HG02981 (cell line): ENCODE results near the gene WFDC2.
A peak's percentile ranks its signal among the peaks of the same experiment; 100 is the strongest.
"Not testable (repeated sequence)": the region's sequence is repeated elsewhere in the genome, so short reads cannot be mapped to it uniquely, and the experiment has no call there.

Experiments
- ATAC-seq: cut with Tn5 transposase; IDR thresholded peaks from one replicate; pipeline ENCODE4 v1.9.1; 2021; ENCODE audit warnings: mild to moderate bottlenecking, moderate library complexity; ENCODE audit not compliant: unreplicated experiment

Gene WFDC2

DNA sequence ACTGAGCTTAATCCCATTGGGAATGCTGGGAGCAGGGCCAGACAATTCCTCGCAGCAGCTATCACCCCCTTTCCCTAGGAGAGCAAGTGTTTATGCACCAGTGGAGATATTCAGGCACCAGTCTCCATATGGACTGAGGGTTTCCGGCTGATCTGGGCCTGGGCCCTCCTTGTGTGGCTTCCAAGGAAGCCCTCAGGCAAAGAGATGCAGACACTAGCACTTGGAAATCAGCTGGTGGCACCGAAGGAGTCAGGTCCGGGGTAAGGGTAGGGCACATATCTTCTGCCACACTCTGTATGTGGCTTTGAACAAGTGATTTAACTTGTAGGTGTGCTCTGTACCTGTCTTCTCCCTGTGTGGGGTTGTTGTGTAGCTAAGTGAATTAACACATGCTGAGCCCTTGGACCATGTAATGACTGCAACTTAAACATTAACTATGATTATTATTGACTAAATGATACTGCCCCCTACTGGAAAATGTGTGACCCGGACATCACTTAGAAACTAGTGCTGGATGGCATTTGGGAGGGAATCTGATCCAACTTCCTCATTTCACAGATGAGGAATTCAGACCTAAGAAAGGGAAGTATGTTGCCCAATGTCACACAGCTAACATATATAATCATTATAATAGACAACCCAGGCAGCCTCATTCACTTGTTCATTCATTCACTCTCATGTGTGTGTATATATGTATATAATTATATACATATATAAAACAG, 19.3 kb upstream of the WFDC2 start:
- no peak for ATAC-seq

DNA sequence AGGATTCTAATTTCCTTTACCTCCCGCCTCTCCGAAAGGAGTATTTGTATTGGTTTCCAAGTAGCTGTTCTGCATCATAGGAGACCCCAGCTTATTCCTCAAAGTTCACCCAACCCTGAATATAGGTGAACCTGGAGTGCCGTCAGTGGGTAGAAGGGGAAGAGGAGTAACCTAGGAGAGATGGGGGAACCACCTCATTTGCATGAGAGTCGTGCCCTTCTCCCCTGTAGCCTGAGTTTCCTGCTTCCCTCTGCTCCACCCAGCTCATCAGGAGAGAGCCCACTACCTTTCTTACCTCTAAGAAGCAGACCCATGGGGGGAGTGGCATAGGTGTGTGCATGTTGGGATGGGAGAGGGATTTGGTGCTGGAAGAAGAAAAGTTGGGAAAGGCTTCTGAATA, 17.3 kb upstream of the WFDC2 start:
- no peak for ATAC-seq

DNA sequence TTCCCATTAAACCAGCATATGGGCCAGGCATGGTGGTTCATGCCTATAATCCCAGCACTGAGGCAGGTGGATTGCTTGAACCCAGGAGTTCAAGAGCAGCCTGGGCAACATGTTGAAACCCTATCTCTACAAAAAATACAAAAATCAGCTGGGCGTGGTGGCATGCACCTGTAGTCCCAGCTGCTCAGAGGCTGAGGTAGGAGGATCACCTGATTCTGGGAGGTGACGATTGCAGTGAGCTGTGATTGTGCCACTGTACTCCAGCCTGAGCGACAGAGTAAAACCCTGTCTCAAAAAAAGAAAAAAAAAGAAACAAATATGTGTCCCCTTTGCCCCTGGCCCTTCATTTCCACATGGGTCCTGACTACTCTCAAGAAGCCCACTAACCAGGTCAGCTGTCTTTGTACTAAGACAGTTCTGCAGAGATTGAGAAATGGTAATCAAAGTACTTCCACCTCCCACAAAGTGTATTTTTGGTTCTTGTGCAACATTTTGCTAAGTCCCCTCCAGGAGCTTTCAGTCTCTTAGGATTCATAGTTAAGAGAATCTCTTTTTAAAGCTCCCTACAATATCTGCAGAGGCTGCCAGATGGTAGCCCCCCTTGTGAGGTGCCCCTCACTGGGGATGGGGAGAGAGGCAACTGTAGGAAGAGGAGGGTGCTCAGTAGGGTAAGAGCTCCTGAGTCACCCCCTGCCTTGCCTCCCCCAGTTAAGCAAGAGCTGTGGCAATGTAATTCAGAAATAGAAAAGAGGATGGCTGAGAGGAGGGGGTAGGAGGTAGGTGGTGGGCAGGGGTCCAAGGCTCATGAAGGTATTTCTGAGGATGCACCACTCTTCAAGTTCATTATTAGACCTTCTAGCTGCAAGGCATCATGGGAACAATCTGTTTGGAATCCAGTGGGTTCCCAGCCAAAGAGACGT, 16.5 kb upstream of the WFDC2 start:
- ATAC-seq, result no peak

DNA sequence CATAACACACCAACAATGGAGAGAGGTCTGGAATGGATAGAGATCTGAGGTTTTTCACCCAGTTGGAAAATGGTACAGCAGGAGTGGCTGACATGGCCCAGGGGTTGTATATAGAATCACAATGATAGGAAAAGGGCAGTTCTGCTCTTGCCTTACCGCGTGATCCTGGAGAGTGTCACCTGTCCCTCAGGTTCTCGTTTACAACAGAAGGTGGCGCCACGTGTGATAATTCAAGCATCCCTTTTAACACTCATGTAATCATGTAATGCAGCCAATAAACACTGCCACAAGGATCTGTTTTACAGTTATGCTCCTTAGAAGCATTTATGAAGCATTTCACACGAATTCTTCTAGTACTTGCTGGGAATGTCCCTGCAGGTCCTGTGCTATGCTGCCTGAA, 12.9 kb upstream of the WFDC2 start:
- no peak for ATAC-seq

DNA sequence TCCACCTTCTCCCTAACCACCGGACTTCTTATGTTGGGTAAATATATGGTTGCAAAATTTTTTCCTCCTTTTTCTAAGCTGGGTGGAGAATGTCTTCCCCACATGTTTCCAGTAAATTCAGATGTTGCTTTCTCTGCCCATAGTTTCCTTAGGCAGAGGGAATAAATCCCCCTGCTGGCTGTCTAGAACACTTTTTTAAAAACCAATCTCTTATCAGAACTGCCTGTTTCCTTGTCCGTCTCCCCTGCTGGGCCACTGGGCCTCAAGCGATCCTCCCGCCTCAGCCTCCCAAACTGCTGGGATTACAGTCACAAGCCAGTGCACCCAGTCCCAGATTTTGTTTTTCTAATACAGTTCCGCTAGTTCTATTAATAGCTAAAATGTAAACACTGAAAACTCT, 9.9 kb upstream of the WFDC2 start:
- no peak for ATAC-seq

DNA sequence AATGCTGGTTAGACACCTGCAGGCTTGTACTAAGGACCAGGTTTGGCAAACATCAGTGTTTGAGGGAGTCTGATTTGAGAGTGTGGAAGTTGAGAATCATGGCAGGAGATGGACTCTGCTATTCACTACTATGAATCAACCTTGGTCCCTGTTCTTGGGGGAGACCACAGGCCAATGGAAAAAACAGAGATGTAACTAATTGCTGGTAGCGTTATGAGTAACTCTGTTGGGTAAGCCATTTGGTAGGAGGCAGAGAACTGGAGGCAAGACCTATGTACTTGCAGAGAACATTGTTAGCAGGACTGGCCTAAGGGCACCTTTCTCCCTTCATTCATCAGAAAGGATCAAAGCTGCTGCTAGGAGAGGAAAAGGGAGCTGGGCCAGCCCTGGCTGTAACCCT, 8.3 kb upstream of the WFDC2 start:
- ATAC-seq, result no peak

DNA sequence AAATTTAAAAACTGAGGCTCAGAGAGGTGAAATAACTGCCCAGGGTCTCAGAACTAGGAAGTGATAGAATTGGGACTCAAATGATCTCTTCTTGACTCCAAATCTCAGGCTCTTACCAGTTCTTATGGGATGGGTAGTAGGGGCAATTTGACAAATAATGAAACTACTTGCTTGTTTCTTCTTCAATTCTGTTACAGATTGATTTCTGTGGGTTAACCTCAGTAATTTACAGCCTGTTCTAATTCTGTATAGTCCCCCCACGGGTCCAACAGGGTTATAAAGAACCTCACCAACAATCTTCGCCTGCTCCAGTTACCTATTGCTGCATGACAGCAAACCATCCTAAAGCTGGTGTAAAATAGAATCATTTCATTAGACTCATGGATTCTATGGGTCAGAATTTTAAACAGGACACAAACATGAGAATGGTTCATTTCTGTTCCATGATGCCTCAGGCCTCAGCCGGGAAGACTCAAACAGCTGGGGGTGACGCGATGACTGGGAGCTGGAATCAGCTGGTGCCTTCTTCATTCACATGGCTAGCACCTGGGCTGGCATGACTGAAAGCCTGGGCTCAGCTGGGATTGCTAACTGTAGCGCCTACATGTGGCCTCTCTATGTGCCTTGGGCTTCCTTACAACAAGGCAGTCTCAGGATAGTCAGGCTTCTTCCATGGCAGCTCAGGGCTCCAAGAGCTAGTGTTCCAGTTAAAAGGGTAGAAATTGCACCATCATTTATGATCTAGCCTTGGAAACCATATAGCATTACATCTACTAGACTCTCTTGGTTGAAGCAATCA, 6.6 kb upstream of the WFDC2 start:
- ATAC-seq, result peak; percentile 46

DNA sequence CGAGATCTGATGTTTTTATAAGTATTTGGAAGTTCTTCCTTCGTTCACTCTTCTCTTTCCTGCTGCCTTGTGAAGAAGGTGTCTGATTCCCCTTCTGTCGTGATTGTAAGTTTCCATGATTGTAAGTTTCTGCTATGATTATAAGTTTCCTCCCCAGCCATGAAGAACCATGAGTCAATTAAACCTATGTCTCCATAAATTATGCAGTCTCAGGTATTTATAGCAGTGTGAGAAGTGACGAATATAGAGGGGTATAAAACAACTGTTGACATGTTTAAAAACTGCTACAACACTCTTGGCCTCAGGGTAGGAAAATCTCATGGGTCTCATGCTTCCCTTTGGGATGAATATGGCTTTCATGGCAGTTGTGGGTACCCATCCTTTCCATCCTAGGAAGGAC, 5.8 kb upstream of the WFDC2 start:
- ATAC-seq, result no peak

DNA sequence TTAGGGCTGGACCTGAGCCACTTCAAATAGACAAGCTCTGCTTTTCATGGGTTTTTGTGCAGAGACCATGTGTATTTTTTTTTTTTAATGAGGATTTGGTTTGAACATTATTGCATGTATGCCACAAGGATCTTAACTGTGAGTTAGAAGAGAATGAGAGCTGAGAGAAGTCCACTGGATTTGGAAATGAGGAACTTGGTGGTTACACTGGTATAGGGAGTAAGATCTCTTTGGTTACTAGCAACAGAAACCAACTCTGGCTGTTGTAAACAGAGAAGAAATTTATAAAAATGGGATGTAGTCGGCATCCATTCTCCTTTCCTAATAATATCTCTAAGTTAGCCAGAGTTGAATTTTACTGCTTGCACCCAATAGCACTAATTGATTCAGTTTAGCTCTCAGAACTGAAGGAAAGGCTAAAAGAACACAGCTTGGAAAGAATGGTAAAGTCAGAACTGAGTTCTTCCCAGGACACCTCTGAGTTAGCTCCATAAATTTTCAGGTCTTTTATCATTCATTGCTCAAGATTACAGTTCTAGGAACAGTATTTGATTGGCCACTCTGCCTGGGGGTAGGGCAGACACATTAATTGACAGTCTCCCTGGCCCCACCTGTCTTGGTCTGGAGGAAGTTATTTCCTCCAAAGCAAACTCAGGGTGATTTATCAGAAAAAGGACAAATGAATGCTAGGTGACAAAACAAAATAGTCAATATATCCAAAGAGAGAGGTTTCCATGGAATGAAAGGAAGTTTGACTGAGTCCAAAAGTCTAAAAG, 3.9 kb upstream of the WFDC2 start:
- ATAC-seq, result no peak

DNA sequence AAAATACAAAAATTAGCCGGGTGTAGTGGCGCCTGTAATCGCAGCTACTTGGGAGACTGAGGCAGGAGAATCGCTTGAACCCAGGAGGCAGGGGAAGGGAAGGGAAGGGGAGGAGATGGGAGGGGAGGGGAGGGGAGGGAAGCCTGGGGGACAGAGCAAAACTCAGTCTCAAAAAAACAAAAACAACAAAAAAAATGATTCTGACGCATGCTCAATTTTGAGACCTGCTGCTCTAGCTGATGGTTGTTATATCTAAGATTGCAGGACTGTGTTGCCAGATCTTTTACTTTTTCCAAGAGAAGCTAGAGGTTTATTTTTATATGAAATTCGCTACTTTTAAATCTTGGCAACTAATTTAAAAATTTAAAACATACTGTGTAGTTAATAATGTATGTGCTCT, 2.4 kb upstream of the WFDC2 start:
- no peak for ATAC-seq

DNA sequence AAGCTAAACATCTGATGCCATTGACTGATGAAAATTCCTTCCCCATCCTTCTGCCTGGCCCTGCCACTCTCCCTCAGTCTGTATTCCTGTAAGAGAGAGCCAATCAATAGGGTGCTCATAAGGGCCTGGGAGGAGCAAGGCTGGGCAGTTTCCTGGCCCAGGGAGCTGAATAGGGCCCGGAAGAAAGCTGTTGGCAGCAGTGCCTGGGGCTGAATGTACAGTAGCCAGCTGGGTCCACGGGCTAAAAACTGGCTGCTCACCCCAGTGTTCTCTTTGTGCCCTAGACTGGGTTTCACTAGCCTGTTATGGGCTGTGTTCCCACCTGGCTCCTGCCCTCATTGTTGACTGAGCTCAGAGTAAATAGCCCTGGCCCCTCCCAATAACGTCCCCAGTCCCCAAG, 1.7 kb upstream of the WFDC2 start:
- no peak for ATAC-seq

DNA sequence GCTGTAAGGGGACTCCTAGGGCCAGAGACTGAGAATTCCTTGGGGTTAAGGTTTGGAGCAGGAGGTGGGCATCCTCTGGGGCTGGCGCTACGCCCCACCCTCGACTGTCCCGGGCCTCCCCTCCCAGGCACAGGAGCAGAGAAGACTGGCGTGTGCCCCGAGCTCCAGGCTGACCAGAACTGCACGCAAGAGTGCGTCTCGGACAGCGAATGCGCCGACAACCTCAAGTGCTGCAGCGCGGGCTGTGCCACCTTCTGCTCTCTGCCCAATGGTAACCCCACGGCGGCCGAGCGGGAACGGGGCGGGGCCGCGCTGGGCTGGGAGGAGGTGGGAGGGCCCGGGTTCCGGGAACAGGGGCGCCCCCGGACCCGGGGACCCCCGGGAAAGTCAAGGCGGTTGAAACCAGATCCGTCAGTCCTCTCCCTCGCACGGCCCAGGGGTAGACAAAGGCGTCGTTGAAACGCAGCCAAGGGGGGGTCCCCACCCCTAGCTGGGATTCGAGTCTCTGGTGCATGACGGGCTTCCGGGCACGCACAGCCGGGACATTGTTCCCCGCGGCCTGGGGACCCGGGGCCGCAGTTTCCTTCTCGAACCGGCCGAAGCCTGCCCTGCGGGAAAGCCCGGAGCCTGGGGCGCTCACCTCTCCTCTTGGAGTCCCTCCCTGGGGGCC, 844 bp downstream of the WFDC2 start:
- peak; percentile 54 for ATAC-seq

DNA sequence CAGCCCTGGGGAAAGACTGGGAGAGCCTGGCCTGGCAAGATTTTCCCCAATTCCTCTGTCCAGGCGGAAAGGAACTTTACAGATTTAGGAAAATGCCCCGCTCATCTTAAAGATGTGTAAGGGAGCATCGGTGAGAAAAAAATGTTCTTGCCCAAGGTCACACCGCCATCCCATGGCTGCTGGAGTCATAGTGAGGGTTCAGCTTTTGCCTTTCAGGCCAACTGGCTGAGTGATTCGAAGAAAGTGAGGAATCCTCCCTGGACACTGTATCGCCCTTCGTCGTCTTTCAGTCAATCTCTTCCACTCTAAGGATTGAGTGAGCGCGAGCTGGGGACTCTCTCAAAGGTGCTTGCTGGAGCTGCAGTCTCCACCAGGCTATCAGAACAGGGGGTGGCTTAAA, 1.4 kb downstream of the WFDC2 start:
- no peak for ATAC-seq

DNA sequence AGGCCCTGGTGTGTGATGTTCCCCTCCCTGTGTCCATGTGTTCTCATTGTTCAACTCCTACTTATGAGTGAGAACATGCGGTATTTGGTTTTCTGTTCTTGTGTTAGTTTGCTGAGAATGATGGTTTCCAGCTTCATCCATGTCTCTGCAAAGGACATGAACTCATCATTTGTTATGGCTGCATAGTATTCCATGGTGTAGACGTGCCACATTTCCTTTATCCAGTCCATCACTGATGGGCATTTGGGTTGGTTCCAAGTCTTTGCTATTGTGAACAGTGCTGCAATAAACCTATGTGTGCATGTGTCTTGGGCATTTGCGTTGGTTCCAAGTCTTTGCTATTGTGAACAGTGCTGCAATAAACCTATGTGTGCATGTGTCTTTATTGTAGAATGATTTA, 2.7 kb downstream of the WFDC2 start:
- not testable (repeated sequence) for ATAC-seq

DNA sequence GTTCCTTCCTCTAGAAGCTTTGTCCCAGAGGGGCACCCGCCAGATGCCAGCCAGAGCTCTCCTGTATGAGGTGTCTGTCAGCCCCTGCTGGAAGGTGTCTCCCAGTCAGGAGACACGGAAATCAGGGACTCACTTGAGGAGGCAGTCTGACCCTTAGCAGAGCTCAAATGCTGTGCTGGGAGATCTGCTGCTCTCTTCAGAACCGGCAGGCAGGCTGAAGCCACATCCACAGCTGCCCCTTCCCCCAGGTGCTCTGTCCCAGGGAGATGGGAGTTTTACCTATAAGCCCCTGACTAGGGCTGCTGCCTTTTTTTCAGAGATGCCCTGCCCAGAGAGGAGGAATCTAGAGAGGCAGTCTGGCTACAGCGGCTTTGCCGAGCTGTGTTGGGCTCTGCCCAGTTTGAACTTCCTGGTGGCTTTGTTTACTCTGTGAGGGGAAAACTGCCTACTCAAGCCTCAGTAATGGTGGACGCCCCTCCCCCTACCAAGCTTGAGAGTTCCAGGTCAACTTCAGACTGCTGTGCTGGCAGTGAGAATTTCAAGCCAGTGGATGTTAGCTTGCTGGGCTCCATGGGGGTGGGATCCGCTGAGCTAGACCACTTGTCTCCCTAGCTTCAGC, 8.1 kb downstream of the WFDC2 start:
- not testable (repeated sequence) for ATAC-seq

DNA sequence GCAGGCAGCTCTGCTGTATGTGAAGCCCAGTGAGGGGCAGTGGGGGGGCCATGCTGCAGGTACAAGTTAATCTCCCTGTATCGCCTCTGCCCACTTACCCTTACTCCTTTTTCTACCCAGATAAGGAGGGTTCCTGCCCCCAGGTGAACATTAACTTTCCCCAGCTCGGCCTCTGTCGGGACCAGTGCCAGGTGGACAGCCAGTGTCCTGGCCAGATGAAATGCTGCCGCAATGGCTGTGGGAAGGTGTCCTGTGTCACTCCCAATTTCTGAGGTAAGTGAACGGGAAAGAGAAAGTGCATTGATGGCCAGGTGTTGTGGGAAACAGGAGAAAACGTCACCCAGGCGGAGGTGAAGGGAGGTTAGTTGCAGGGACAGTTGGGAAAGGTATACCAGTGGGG, 10.3 kb downstream of the WFDC2 start:
- ATAC-seq, result no peak

DNA sequence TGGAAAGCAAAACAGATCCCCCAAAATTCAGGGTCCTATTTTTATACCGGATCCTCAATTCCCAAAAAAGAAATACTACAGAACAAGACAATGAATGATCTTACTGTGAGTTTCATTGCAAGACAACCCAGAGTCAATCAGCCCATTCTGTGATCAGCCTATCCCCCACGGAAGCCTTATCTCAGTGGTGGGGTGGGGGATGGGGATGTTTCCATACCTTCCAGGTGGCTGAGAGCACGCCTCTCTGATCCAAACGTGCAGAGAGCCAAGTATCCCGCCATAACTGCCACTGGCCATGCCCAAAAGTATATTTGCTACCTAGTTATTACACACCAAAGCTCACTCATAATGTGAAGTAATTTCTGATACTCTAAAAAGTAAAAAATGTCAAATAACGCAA, 15.1 kb downstream of the WFDC2 start:
- no peak for ATAC-seq

DNA sequence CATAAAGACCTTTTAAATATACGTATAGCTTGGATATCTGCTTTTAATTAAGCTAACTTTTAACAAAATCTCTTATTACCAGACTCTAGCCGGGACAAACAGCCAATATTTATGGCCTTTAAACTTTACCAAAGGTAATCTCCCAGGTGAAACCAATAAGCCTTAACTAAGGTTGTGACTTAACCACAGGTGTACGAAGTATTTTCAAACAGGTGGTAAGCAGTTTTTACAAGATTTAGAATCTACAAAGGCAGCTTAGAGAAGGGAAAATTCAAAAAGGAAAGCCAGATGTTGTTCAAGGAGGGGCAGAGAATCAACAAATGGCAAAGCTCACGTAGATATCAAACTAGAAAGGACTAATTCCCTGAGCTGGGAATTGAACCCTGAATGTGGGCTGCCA, 15.8 kb downstream of the WFDC2 start:
- no peak for ATAC-seq

DNA sequence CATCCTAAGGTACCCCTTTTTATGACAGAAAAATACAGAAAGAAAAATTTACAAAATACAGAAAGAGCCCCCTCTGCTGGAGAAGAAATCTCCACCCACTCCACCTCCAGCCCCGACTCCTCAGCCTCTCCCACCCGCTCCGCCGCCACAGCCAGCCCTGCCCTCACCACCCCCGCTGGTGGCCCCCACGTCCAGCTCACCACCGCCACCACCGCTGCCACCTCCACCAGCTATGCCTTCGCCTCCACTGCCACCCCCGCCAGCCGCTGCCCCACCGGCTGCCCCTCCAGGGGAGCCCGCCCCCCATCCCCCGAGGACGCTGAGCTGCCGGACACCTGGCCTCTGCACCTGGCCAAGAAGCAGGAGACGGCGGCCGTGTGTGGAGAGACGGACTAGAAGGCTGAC, 17.7 kb downstream of the WFDC2 start:
- ATAC-seq, result no peak

DNA sequence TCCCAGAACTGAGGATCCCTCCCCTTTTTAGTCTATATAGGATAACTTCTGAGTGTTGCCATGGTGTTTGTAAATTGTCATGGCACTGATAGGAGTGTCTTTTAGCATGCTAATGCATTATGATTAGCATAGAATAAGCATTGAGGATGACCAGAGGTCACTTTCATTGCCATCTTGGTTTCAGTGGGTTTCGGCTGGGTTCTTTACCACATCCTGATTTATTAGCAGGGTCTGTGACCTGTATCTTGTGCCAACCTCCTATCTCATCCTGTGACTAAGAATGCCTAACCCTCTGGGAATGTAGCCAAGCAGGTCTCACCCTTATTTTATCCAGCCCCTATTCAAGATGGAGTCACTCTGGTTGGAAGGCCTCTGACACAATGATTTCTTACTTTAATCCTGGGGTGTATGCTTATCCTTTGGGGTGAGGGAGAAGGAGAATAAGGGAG, 19.6 kb downstream of the WFDC2 start:
- ATAC-seq, result no peak
